Suppressor macrophage treated with lipopolysaccharide for 1 hour (primary cell): ENCODE data around the gene APOM.
A peak's percentile ranks its signal among the peaks of the same experiment; 100 is the strongest.

Experiments used
- DNase-seq, 3 donors: peaks; one replicate each; pipeline ENCODE4 v3.0.0-alpha.2; 2020 to 2022

The APOM gene

DNA sequence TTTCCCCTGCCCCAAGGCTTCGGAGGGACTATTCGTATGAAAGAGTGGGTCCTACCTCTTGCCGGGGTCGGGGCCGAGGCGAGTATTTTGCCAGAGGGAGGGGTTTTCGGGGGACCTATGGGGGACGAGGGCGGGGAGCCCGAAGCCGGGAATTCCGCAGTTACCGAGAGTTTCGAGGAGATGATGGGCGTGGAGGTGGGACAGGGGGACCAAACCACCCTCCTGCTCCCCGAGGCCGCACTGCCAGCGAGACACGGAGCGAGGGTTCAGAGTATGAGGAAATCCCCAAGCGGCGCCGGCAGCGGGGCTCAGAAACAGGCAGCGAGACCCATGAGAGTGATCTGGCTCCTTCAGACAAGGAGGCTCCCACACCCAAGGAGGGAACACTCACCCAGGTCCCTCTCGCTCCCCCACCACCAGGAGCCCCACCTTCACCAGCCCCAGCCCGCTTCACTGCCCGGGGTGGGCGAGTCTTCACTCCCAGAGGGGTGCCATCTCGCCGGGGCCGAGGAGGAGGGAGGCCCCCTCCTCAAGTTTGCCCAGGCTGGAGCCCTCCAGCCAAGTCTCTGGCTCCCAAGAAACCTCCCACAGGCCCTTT lies 23.9 kb upstream of the APOM start:
- DNase-seq: no peak

DNA sequence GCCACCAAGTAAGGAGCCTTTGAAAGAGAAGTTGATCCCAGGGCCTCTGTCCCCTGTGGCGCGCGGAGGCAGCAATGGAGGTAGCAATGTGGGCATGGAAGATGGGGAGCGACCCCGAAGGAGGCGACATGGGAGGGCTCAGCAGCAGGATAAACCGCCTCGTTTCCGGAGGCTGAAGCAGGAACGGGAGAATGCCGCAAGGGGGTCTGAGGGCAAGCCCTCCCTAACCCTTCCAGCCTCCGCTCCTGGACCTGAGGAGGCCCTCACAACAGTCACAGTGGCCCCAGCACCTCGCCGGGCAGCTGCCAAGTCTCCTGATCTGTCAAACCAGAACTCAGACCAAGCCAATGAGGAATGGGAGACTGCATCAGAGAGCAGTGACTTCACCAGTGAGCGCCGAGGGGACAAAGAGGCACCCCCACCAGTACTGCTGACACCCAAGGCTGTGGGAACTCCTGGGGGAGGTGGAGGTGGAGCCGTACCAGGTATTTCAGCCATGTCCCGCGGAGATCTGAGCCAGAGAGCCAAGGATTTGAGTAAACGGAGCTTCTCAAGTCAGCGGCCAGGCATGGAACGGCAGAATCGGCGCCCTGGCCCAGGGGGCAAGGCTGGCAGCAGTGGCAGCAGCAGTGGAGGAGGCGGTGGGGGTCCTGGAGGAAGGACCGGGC lies 23.3 kb upstream of the APOM start:
- no peak for DNase-seq

DNA sequence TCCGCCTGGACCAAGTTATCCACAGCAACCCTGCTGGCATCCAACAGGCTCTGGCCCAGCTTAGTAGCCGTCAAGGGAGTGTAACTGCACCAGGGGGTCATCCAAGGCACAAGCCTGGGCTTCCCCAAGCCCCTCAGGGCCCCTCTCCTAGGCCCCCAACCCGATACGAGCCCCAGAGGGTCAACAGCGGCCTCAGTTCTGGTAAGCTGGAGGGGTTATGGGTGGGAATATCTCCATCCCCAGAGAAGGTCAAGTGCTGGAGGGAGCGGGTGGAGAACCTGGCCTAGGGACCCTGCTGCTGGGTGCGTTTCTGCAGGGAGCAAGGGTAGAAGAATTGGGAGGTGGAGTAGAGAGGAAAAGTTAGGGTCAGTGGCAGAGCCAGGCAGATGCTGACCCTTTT lies 22.2 kb upstream of the APOM start:
- no peak for DNase-seq

DNA sequence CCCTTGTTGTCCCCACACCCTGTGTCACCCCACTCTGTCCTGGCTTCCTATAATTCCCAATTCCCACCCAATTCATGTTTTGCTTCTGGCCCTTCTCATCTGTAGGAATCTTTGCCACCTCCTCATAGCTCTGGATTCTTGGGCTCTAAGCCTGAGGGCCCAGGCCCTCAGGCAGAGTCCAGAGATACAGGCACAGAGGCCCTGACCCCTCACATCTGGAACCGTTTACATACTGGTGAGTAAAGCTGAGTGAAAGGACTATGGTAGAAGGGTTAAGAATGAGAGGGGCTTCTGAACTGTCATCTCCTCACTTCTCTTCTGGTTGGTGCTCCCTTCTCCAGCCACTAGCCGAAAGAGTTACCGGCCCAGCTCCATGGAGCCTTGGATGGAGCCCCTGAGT lies 21.6 kb upstream of the APOM start:
- no peak for DNase-seq

DNA sequence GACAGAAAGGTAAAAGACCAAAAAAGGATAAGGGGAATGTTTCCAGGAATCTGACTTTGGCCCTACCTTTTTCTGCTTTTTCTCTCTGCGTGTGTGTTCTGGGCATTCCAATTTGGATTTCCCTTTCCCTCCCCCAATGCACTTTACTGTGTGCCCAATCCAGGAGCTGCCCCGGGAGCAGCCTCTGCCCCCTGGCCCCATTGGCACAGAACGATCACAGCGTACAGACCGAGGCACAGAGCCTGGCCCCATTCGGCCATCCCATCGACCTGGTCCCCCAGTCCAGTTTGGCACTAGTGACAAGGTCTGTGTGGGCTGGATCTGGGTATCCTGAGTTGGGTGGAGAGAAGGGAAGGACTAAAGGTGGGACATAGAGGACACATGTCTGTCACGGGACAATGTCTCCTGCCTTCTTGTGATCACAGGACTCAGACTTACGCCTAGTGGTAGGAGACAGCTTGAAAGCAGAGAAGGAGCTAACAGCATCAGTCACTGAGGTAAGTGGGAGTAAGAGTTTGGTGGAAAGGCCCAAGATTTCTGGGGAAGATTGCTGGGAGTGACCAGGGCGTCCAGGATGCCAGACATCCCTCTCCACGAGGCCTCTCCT lies 20.6 kb upstream of the APOM start:
- no peak for DNase-seq

DNA sequence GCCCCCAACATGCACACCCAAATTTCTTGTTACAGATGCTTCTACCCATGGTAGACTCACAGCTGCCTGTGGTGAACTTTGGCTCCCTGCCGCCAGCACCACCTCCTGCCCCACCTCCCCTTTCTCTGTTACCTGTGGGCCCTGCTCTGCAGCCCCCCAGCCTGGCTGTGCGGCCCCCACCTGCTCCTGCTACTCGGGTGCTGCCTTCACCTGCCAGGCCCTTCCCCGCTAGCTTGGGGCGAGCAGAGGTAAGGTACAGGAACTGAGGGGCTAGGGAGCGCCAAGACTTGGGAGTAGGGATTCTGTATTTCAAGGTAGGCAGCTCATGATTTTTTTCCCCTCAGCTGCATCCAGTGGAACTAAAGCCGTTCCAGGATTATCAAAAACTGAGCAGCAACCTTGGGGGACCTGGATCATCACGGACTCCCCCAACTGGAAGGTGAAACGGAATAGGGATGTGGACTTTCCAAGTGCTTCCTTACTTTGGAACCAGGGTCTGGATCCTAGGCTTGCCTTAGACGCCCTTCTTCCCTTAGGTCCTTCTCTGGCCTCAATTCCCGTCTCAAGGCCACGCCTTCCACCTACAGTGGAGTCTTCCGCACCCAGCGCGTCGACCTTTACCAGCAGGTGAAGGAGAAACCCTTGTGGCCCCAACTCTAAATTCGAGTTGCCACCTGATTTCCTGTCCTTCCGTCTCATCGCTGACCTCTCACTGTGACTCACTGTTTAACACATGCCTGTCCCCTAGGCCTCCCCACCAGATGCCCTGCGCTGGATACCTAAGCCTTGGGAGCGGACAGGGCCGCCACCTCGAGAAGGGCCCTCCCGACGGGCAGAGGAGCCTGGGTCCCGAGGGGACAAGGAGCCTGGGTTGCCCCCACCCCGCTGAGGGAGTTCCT lies 18.7 kb upstream of the APOM start:
- DNase-seq: no peak

DNA sequence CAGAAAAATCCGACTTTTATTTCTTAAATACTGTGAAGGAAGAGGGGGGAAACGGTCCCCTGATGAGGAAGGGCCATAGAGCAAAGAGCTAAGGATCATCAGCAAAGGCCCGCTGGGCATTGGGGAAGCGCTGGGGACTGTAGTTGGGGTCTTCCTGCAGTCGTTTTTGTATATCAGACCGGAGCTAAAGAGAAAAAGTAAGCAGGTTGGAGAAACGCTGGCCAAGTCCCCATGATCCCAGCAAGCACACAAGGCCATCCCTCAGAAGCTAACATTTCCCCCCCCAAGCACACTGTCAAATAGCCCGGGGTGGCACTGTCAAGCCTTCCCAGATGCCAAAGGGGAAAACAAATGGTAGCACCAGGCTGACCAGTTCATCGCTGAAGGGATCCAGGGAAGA lies 16.7 kb upstream of the APOM start:
- DNase-seq: no peak

DNA sequence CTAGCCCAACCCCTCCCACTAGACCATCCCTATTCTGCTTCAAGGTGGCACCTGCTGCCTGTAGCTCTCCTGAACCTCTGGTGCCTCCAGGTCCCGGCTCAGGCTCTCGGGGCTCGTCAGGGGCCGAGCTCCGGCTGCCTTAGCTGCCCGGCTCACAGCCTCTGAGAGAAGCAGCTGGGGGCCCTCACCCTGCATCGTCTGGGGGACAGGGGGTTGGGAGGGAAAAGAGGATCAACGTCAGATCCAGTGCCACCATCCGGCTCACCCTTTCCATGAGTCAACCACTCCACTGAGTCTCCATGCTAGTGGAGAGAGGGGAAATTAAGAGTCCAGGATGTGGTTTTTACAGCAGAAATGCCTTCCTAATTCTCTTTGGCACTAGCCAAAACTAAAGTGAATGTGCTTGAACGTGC lies 16.2 kb upstream of the APOM start:
- DNase-seq: peak in 2 of 3 donors; percentile 24 to 47

DNA sequence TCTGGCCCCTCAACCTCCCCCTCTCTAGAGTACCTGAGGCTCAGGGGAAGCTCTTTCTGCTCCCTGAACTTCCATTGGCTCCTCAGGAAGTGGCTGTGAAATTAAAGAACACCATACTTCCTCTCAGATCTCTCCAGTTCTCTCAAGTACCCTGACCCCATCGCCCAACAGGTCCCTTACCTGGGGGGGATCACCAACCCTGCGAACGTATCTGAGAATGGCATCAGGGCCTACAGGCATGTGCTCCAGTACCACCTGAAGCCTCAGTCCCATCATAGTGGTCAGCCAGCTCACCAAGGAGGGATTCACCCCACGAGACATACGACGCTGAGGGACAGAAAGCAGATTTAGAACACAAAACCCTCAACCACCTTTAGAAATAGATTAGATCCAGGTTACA lies 15.1 kb upstream of the APOM start:
- no peak for DNase-seq

DNA sequence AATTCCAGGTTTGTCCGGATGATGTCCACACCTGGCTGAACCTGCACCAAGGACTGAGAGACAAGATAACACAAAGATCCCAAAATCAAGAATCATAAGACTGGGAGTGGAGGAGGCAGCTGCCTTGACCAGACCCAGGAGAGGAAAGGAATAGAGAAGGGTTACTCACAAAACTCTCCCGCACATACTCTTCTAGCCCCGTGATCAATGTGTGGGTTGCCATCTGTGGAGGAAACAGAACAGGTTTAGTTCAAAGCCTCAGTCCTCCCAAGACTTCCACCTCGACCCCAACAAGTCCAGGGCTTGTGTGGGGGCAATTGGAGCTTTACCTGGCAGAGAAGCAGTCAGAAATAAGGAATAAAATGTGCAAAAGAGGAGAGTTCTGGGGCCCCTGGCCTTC lies 14.3 kb upstream of the APOM start:
- DNase-seq: no peak

DNA sequence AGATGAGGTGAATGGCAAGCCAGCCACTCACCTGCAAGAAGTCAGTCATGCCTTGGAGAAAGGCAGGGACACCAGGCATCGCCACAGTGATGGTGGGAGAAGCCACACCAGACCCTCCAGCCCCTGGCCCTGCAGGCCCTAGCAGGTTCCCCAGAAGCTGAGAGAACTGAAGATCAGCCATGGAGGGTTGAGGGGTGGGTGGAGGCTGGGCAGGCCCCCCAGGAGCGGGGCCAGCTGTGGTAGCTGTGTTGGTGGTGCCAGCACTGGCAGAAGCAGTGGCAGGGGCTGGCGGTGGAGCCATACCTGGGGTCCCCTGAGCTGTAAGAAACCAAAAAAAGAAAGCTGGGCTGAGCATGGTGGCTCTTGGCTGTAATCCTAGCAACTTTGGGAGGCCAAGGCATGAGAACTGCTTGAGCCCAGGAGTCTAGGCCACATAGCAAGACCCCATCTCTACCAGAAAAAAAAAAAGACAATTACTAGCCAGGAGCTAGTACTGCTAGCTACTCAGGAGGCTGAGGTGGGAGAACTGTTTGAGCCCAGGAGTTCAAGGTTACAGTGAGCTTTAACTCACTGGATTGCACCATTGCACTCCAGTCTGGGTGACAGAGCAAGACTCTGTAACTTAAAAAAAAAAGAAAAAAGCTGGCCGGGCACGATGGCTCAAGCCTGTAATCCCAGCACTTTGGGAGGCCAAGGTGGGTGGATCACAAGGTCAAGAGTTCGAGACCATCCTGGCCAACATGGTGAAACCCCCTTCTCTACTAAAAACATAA lies 12.7 kb upstream of the APOM start:
- no peak for DNase-seq

DNA sequence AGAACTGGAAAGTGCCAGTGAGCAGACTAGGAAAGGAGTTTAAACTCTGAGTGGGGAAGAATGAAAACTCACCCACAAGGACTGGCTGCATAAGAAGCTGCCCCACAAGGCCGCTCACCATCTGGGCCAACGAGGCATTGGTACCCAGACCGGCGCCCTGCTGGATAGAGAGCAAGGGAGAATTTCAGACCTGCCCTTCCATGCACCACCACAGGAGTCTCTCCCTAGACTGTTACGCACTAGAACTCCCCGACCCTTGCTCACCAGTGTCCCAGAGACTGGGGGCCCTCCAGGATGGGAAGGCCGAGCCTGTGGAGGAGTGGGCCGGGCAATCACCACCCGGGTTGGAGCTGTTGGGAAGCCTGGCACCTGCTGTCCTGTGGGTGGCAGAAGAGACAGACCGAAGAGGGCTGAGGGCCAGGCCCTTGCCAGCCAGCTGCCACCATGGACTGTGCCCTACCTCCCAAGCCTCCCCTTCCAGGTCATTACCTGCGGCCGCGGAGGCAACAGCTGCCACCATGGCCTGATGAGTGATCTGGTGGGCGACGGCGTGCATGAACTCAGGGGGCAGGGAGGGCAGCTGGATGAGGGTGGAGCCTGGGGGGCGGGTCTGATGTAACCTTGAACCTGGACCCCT lies 11.8 kb upstream of the APOM start:
- no peak for DNase-seq

DNA sequence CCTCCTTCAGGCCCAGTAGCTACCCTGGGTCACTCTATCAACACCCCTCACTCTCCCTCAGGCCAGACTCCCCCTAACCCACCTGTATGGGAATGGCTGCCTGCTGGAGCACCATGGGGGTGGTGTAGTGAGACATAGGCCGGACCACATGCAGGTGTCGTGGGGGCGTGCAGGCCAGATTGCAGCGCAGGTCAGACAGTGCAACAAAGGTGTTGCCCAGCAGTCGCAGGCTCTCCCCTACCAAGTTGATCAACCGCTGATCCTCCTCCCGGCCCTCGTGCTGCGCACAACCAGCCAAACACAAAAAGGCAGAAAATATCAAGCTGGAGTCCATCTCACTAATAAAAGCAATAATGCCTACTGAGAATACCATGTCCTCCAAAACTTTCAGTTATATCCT lies 10.4 kb upstream of the APOM start:
- DNase-seq: no peak

DNA sequence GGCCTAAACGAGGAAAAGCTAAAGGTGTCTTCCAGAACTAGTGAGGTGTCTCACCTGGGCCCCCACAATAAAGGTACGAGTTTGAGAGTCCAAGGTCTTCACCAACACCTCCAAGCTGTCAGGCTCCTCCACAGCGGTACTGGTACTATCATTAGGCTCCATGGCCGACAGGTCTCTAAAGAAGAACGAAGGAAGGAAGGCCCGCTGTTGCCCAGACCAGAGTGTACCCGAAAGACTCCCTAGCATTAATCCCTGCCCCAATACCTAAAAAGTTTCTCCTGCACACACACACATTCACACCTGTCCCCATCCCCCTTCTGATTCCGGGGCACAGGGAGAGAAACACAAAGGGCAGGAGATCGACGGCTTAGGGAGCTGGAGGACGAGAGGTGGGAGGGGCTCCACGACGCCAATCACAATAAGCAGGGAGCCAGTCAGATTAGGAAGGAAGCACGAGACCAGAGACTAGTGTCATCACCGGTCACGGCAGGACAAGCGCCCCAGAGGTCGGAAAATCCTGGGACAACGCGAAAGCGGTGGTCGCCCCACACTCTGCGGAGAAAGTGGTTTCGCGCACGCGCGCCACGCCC lies 4.0 kb upstream of the APOM start:
- peak; percentile 92 to 94 (median 92) for DNase-seq

DNA sequence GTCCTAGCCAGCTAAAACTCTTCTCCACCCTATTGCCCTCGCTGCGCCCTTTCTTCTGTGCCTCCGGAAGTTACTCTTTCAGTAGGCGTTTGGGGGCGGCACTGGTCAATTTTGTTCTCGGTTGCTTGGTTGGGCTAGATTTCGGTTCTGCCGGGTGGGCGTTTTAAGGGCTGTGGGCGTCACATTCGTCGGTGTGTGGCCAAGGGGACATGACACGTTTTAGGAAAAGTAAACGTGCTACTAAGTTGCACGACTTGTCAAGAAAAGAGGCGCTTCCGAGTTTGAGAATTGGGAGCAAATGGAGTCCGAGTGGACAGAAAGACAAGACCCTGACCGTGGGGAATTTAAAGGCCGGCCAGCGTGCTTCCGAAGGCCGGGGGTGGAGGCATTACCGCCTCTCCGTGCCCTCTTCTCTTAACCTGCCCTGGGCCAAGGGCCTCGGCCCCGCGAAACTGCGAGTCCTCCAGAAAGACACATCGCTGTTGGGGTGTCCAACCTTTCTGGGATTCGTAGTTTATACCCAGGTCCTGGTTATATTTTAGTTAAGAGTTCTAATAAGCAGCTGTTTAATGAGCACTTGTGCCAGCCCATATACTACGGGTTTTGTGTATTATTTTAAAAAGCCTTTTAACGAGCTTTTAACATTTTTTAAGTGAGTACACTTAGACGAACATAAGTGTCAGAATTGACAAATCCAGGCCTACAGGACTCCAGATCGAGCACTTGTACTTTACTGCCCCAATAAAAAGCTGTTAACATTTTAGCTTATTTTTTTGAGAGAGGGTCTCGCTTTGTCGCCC lies 2.6 kb upstream of the APOM start:
- peak; percentile 93 to 95 (median 94) for DNase-seq

DNA sequence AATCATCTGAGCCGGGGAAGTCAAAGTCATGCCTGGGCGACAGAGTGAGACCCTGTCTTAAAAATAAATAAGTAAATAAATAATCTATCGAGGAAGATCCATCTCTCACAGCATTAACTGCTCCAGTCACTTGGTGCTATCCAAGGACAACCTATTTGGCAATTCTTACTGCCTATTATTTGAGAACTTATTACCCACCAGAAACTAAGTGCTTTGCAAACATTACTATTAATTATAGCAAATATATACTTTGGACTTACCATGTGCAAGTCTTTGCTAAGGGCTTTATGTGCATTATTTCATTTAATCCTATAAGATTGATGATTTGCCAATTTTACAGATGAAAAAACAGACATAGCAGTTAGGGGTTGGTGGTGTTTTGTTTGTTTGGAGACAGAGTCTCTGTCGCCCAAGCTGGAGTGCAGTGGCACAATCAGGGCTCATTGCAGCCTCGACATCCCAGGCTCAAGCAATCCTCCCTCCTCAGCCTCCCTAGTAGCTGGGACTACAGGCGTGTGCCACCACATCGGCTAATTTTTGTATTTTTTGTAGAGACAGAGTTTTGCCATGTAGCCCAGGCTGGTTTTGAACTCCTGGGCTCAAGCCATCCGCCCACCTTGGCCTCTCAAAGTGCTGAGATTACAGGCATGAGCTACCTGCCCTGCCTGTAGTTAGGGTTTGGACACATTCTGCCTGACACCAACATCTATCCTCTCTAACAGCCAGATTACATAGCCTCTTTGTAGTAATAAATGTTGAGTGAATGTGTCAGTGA lies 933 bp upstream of the APOM start:
- DNase-seq: no peak

DNA sequence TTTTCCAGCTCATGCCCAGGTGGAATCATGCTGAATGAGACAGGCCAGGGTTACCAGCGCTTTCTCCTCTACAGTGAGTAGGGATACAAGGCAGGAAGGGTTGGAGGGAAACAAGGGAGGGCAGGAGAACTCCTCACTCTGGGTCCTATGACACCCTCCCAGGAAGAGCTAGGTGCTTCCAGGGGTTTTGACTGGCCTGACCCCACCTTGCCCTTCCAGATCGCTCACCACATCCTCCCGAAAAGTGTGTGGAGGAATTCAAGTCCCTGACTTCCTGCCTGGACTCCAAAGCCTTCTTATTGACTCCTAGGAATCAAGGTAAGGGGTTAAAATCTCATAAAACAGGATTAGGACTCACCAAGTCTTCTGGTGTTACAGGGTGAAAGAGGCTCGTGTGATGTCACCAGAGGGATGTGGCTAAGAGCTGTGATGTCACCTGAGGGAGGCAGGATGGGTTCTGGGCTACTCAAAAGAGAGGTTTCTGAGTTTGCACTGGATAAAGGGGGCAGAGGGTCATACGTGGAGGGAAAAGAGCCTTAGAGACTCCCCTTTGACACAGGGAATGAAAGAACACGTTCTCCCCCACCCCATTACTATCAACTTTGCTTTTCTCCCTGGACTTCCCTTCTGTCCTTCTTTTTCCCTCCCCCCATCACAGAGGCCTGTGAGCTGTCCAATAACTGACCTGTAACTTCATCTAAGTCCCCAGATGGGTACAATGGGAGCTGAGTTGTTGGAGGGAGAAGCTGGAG lies 1.9 kb downstream of the APOM start:
- peak in 2 of 3 donors; percentile 28 to 31 for DNase-seq

DNA sequence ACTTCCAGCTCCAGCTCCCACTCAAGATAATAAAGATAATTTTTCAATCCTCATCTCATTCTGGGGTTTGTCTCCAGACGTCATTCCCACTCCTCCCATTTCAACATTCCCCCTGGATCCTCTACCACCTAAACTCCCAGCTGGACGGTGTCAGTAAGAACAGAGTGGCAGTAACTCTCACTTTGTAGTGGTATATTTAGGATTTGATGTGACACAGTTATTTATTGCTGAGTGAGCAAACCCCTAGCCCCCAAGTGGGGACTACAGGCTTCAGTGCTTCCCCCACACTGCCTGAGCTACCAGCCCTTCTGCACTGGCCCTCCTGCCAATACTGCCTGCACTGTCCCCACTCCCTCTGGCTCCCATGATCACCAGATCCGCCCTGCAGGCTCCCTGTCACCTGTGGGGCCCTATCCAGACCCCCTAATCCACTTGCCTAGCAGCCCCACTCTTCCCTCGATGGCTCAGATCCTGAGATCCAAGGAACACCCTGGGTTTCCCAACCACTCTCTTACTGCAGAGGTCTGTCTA lies 2.5 kb downstream of the APOM start:
- DNase-seq: no peak
